Lung (tissue), 12 donors: Measurements from ENCODE around the gene HERPUD1. TPM values are rescaled to one million over a fixed set of nuclear protein-coding genes. Genes with fewer than 3 reads are reported as not detected.

ENCODE experiments used
- ATAC-seq: fragments of 200-7000 bp; cut with Tn5 transposase; one replicate; pipeline ENCODE4 v1.9.1; 2020; ENCODE audit warnings: moderate number of reproducible peaks; ENCODE audit not compliant: insufficient read depth, low FRiP score
- DNase-seq, 3 donors: peaks; one replicate each; pipeline ENCODE4 v3.0.0-alpha.2; 2013 to 2017
- H3K27ac ChIP-seq, 2 donors: one replicate each; pipeline ENCODE4 v1.5.1; 2013; ENCODE audit warnings: mild to moderate bottlenecking in 2 of 2, moderate library complexity in 2 of 2, control low read depth in 1 of 2, inconsistent platforms in 1 of 2, low read depth in 1 of 2, low read length in 1 of 2
- H3K27me3 ChIP-seq, 3 donors: one replicate each; pipeline ENCODE4 v1.5.1; 2013; ENCODE audit warnings: low read length in 2 of 3; ENCODE audit not compliant: control insufficient read depth in 3 of 3, insufficient read depth in 3 of 3
- H3K36me3 ChIP-seq, 4 donors: one replicate each; pipeline ENCODE4 v1.5.1; 2013; ENCODE audit warnings: low read length in 4 of 4, mild to moderate bottlenecking in 1 of 4, moderate library complexity in 1 of 4; ENCODE audit not compliant: control insufficient read depth in 4 of 4, insufficient read depth in 4 of 4
- H3K4me1 ChIP-seq, 5 donors: one replicate each; pipeline ENCODE4 v1.5.1; 2013; ENCODE audit warnings: low read length in 5 of 5, mild to moderate bottlenecking in 2 of 5, moderate library complexity in 1 of 5; ENCODE audit not compliant: control insufficient read depth in 5 of 5, insufficient read depth in 5 of 5
- H3K4me3 ChIP-seq: one replicate; pipeline ENCODE4 v1.5.1; 2013; ENCODE audit warnings: mild to moderate bottlenecking, control low read depth, moderate library complexity
- H3K9ac ChIP-seq, 2 donors: one replicate each; pipeline ENCODE4 v1.5.1; 2013; ENCODE audit warnings: low read length in 2 of 2, control low read depth in 1 of 2; ENCODE audit not compliant: insufficient read depth in 1 of 2
- H3K9me3 ChIP-seq, 4 donors: one replicate each; pipeline ENCODE4 v1.5.1; 2013; ENCODE audit warnings: low read length in 3 of 4, mild to moderate bottlenecking in 1 of 4, moderate library complexity in 1 of 4; ENCODE audit not compliant: control insufficient read depth in 4 of 4, insufficient read depth in 3 of 4
- CTCF ChIP-seq: IDR thresholded peaks from 2 replicates; pipeline ENCODE4 v1.5.1; 2012; ENCODE audit warnings: mild to moderate bottlenecking; ENCODE audit errors: control extremely low read depth, extremely low read depth
- WGBS, 2 donors: extraction: QIAGEN DNeasy Blood & Tissue Kit; methylation state at CpG; one replicate each; pipeline ENCODE4 v1.1.7; 2013; 5-methylcytosine and 5-hydroxymethylcytosine counted together
- polyA plus RNA-seq, 2 donors: library from polyadenylated mRNA; stranded (reverse); fragments of 200-250 nt; gene quantifications; one replicate each; pipeline ENCODE4 v1.2.1, GENCODE V29; 2013
- total RNA-seq, 2 donors: library from RNA; depleted of rRNA in 1 of 2; stranded (reverse); fragments of >200 nt in 1 of 2; gene quantifications; one replicate each; pipeline ENCODE4 v1.2.1, GENCODE V29; 2014 to 2021
- donor health status: control.
- donor health status: control.
- donor health status: Bipolar disorder and iron deficiency.
- donor health status: healthy.
- donor health status: DM: yes; HTN: yes; CAD: no.

The HERPUD1 gene
- total and polyA plus RNA-seq, 4 donors: 70.5 to 219 (median 144) TPM

GRCh38 chr16:56947604-56947995 lies 15.7 kb downstream of the HERPUD1 start:
- DNase-seq (no peak), ATAC-seq (no peak)
- H3K4me3 ChIP-seq: no peak overlapping the region

GRCh38 chr16:56948234-56948633 lies 16.3 kb downstream of the HERPUD1 start:
- H3K4me1 ChIP-seq: no peaks in the 10 kb centered on the region
- H3K27ac ChIP-seq: no peak overlapping the region
- H3K9ac ChIP-seq: no peak overlapping the region
- no peak for TF ChIP-seq CTCF
- H3K4me3 ChIP-seq: no peak overlapping the region
- ATAC-seq: no peak
- WGBS, 2 donors: 94 to 98% methylated on average over 6 of the region's 6 CpGs
- no peak for DNase-seq
- H3K9me3 ChIP-seq: no peaks in the 10 kb centered on the region
- peaks cover 13 to 20% (median 19%) of the 10 kb centered on the region in 4 donors for H3K36me3 ChIP-seq
- H3K27me3 ChIP-seq: no peaks in the 10 kb centered on the region

More at GRCh38 chr16:56947604-56947995, 15.7 kb downstream of the HERPUD1 start:
- TF ChIP-seq CTCF: no peak
- no peak overlapping the region for H3K9ac ChIP-seq
- H3K36me3 ChIP-seq: peaks cover 19 to 26% (median 25%) of the 10 kb centered on the region in 4 donors
- no peak overlapping the region for H3K27ac ChIP-seq
- H3K27me3 ChIP-seq: no peaks in the 10 kb centered on the region
- H3K4me1 ChIP-seq: peaks cover 0 to 1% (median 0%) of the 10 kb centered on the region in 5 donors
- WGBS, 2 donors: 93% methylated on average over 2 of the region's 2 CpGs
- no peaks in the 10 kb centered on the region for H3K9me3 ChIP-seq

GRCh38 chr16:56950051-56950450 lies 18.1 kb downstream of the HERPUD1 start:
- peaks cover 1 to 10% (median 5%) of the 10 kb centered on the region in 4 donors for H3K36me3 ChIP-seq
- no peak overlapping the region for H3K27ac ChIP-seq
- H3K27me3 ChIP-seq: no peaks in the 10 kb centered on the region
- no peaks in the 10 kb centered on the region for H3K4me1 ChIP-seq
- no peak overlapping the region for H3K9ac ChIP-seq
- DNase-seq (no peak), ATAC-seq (no peak)
- TF ChIP-seq CTCF: no peak
- H3K4me3 ChIP-seq: no peak overlapping the region
- WGBS, 2 donors: 86 to 96% methylated on average over 4 of the region's 4 CpGs
- H3K9me3 ChIP-seq: no peaks in the 10 kb centered on the region

- H3K9ac ChIP-seq: no peak overlapping the region
- WGBS, 2 donors: 83 to 85% methylated on average over 7 of the region's 7 CpGs
- DNase-seq (no peak), ATAC-seq (no peak)
- no peaks in the 10 kb centered on the region for H3K27me3 ChIP-seq
- H3K4me3 ChIP-seq: no peak overlapping the region
- TF ChIP-seq CTCF: no peak
- H3K36me3 ChIP-seq: peaks cover 0 to 6% (median 1%) of the 10 kb centered on the region in 4 donors
- no peaks in the 10 kb centered on the region for H3K9me3 ChIP-seq
- H3K4me1 ChIP-seq: no peaks in the 10 kb centered on the region
- no peak overlapping the region for H3K27ac ChIP-seq
These were observed 18.5 kb downstream of the HERPUD1 start for GRCh38 chr16:56950455-56950854.
